GM19395 (cell line): Measurements from ENCODE around the gene IFNA21.
A peak's percentile ranks its signal among the peaks of the same experiment; 100 is the strongest.
"Not testable (repeated sequence)": the region's sequence is repeated elsewhere in the genome, so short reads cannot be mapped to it uniquely, and the experiment has no call there.

Experiments
- ATAC-seq: cut with Tn5 transposase; IDR thresholded peaks from one replicate; pipeline ENCODE4 v1.9.1; 2021; ENCODE audit warnings: mild to moderate bottlenecking, moderate library complexity; ENCODE audit not compliant: unreplicated experiment

The IFNA21 gene

GRCh38 chr9:21144603-21145002, 21.9 kb downstream of the IFNA21 start:
- peak; percentile 66 for ATAC-seq

- peak; percentile 79 for ATAC-seq
Measured at GRCh38 chr9:21141427-21141882, 25.0 kb downstream of the IFNA21 start, which contains the start of gene IFNW1. Gene IFNW1 (minus strand): TSS chr9:21141832. CDS start chr9:21141570, 262 bp downstream.

- ATAC-seq, result no peak
Measured at GRCh38 chr9:21137020-21137419, 29.4 kb downstream of the IFNA21 start.

GRCh38 chr9:21135736-21136135, 30.7 kb downstream of the IFNA21 start:
- ATAC-seq, result no peak

DNA sequence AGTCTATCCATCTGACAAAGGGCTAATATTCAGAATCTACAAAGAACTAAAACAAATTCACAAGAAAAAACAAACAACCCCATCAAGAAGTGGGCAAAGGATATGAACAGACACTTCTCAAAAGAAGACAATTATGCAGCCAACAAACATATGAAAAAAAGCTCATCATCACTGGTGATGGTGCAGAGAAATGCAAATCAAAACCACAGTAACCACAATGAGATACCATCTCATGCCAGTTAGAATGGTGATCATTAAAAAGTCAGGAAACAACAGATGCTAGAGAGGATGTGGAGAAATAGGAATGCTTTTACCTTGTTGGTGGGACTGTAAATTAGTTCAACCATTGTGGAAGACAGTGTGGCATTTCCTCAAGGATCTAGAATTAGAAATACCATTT, 38.3 kb downstream of the IFNA21 start:
- not testable (repeated sequence) for ATAC-seq

DNA sequence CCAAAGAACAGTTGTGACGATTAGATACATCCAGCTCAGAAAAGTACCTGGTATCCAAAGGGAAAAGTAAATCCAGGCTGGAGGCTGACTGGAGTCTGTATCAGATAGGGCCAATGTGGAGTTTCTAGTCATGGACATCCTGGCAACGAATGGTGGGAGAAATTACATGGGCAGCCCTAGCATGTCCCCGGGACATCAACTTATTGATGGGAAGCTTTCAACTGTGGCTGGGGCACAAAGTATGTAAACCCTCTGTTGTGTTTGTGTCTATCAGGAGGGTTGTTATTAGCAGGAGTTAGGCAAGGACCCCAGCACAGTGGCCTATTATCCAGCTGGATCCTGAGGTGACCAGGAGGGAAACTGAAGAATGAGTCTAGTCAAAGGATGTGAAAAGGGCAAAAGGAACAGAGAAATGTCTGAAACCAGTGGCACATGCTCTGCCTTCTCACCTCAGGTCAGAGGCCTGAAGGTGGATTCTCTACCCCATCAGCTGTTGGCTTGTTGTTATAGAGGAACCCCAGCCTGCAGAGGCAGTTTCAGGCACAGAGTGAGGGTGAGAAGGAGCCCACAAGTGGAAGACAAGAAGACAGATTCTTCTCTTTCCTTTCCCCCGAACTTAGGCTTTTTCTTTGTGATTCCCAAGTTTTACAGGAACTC, 44.7 kb downstream of the IFNA21 start:
- ATAC-seq, result peak; percentile 77

GRCh38 chr9:21121079-21121478, 45.4 kb downstream of the IFNA21 start:
- ATAC-seq, result no peak

DNA sequence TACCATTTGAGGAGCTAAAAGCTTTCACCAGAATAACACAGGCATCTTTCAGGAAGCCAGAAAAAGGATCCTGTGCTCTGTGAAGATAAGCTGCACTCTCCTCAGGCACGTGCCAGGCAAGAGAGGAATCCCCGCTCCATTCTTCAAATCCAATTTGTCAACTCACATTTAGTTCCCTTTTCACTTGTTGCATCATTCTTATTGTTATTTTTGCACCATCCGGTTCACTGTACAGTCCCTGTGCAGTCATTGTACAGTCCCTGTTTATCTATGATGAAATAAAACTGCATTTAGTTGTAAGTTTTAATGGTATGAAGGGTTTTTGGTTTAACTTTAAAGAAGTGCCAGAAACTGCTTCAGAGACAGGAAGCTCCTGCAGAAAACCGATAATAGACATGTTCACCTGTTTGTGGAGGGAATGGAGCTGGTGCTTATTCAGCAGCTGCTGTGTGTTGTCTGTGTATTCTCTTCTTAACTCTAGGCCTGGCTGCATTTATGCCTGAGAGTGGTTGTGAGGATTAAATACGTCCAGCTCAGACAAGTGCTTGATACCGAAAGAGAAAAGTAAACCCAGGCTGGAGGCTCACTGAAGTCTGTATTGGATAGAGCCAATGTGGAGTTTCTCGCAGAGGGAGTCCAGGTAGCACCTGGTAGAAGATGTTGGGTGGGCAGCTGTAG, 47.2 kb downstream of the IFNA21 start:
- peak; percentile 52 for ATAC-seq
